ENCODE results near the gene ESD. TPM values are rescaled to one million over a fixed set of nuclear protein-coding genes. Genes with fewer than 3 reads are reported as not detected.
"Not testable (repeated sequence)": the region's sequence is repeated elsewhere in the genome, so short reads cannot be mapped to it uniquely, and the experiment has no call there.

Gene ESD
- total RNA-seq, 1 donor from 2014 or later = 73.5 TPM

- ChIA-PET POLR2A (interaction anchor here (0.6 kb wide), 1 partner anchor 12 kb away, joined by 5 read pairs; no protein-coding TSS in a partner anchor), CTCF (interaction anchor here (1.1 kb wide), 1 partner anchor 226 kb away, joined by 3 read pairs; no protein-coding TSS in a partner anchor)
- Mint-ChIP-seq H3K36me3 (ENCODE audit: low read depth) (peaks cover 78% of the 10 kb centered on the region), H3K9me3 (no peaks in the 10 kb centered on the region), H3K27ac (no peak overlapping the region), H3K4me1 (no peaks in the 10 kb centered on the region), H3K4me3 (no peak overlapping the region), H3K27me3 (no peaks in the 10 kb centered on the region)
- ATAC-seq (ENCODE audit: low read depth) (no peak), DNase-seq (no peak)
- intact Hi-C loops (cut with micrococcal nuclease) = no loop called here
- no peak for TF ChIP-seq CTCF (IDR thresholded peaks at IDR 0.05)
Measured at GRCh38 chr13:46778095-46778494, 18.9 kb downstream of the ESD start.

DNA sequence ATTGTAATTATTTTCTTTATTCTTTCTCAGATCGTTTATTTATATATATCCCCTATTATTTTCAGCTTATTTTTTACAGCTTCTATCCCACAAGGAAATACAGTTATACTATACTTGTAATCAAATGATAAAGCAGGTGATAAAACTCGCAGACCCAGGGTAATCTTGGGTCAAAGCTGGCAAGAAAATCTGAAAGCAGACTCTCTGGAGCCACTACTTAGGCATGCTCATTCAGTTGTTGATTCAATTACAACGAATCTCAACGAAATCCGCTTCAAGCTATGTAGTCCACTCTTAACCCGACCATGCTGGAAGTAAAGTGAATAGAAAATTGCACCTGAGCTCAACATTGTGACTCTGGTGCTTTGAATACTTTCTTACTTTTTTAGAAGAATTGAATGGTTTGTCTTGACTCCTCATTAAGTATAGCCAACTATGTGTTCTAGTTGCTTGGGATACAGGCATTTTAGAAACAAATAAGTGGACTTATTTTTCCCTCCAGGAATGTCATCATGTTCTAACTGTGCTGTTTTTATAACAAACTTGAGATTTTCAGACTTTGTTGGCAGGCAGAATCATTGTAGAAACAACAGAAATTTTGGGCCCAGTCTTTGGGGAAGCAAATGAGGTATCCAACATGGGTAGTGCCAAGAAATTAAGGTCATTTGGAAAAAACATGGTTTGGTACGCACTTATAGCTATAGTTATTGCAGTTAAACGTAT, 21.4 kb downstream of the ESD start:
- H3K4me3 Mint-ChIP-seq = no peak overlapping the region
- no peaks in the 10 kb centered on the region for H3K27me3 Mint-ChIP-seq
- H3K36me3 Mint-ChIP-seq (ENCODE audit: low read depth) = peaks cover 80% of the 10 kb centered on the region
- ATAC-seq (ENCODE audit: low read depth) (no peak), DNase-seq (no peak)
- no peaks in the 10 kb centered on the region for H3K4me1 Mint-ChIP-seq
- intact Hi-C loops (cut with micrococcal nuclease) = no loop called here
- ChIA-PET CTCF (interaction anchor here (0.6 kb wide), 1 partner anchor 571 kb away, joined by 3 read pairs; no protein-coding TSS in a partner anchor), POLR2A (no interaction called here)
- no peak for TF ChIP-seq CTCF (IDR thresholded peaks at IDR 0.05)
- H3K9me3 Mint-ChIP-seq = no peaks in the 10 kb centered on the region
- H3K27ac Mint-ChIP-seq = no peak overlapping the region

DNA sequence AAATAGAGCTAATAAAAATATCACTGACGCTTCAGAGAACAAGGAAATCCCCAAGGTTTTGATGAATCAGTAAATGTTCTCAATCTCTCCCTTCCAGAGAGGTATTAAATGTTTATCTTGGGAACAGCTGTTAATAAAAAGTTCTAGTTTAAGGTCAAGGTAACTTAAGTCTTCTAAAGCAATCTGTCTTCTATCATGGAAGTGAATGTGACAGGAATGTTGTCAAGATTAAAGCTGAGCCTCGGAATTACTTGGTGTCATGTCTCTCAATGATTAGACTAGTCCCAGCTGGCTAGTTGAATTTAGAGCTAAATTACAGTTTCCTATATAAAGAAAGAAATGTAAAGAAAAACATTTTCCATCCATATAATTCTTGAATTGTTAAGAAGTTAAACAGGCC, 23.4 kb downstream of the ESD start:
- peaks cover 73% of the 10 kb centered on the region for H3K36me3 Mint-ChIP-seq (ENCODE audit: low read depth)
- H3K4me3 Mint-ChIP-seq = no peak overlapping the region
- H3K27me3 Mint-ChIP-seq = no peaks in the 10 kb centered on the region

DNA sequence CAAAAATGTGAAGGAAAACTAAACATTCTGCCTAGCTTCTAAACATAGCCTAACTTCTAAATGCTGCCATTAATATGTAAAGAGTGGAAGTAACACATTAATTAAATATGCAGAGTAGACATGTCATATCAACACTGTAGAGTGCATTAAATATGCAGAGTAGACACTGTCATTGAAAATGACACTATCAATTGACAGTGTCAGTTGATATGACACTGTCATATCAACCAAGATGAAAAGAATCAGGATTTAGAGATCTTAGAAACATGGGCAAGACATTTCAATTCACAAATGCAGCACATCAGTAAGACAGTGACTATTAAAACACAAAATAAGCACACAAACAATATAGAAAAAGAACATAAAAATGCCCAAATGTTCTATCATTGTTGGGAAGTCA, 25.3 kb downstream of the ESD start:
- H3K27me3 Mint-ChIP-seq = no peaks in the 10 kb centered on the region
- ChIA-PET POLR2A (interaction anchor here (1.1 kb wide), 1 partner anchor 21 kb away, joined by 6 read pairs; no protein-coding TSS in a partner anchor), CTCF (no interaction called here)
- H3K36me3 Mint-ChIP-seq (ENCODE audit: low read depth) = peaks cover 60% of the 10 kb centered on the region
- no peaks in the 10 kb centered on the region for H3K4me1 Mint-ChIP-seq
- H3K27ac Mint-ChIP-seq = no peak overlapping the region
- no peak for TF ChIP-seq CTCF (IDR thresholded peaks at IDR 0.05)
- no peaks in the 10 kb centered on the region for H3K9me3 Mint-ChIP-seq
- no peak overlapping the region for H3K4me3 Mint-ChIP-seq
- ATAC-seq (ENCODE audit: low read depth) (no peak), DNase-seq (no peak)
- intact Hi-C loops (cut with micrococcal nuclease) = no loop called here

More for the DNA sequence above, 23.4 kb downstream of the ESD start:
- intact Hi-C loops (cut with micrococcal nuclease) = no loop called here
- POLR2A ChIA-PET = no interaction called here
- Mint-ChIP-seq H3K9me3 (no peaks in the 10 kb centered on the region), H3K4me1 (no peaks in the 10 kb centered on the region), H3K27ac (no peak overlapping the region)
- TF ChIP-seq CTCF (IDR thresholded peaks at IDR 0.05) = no peak
- ATAC-seq (ENCODE audit: low read depth) (no peak), DNase-seq (no peak)
- CTCF ChIA-PET = interaction anchor here (1.1 kb wide), 1 partner anchor 12 kb away, joined by 4 read pairs; no protein-coding TSS in a partner anchor

GRCh38 chr13:46769925-46770324, 27.0 kb downstream of the ESD start:
- H3K4me3 Mint-ChIP-seq; CTCF ChIA-PET; H3K27ac Mint-ChIP-seq; H3K9me3 Mint-ChIP-seq; H3K27me3 Mint-ChIP-seq; ATAC-seq (ENCODE audit: low read depth); DNase-seq; H3K4me1 Mint-ChIP-seq; POLR2A ChIA-PET: not testable (repeated sequence)
- H3K36me3 Mint-ChIP-seq (ENCODE audit: low read depth) = peaks cover 44% of the 10 kb centered on the region
- intact Hi-C loops (cut with micrococcal nuclease) = loop anchor here (10.0 kb wide), 1 partner anchor 1005 kb away; no protein-coding TSS in a partner anchor

Data from activated B cell treated with CpG ODN at 0.5 μM for 24 hours (primary cell).